ENCODE measurements around the gene FILIP1.

GRCh38 chr6:75415804-75416203, 77.8 kb downstream of the FILIP1 start:
- TF ChIP-seq, protein P1, sequence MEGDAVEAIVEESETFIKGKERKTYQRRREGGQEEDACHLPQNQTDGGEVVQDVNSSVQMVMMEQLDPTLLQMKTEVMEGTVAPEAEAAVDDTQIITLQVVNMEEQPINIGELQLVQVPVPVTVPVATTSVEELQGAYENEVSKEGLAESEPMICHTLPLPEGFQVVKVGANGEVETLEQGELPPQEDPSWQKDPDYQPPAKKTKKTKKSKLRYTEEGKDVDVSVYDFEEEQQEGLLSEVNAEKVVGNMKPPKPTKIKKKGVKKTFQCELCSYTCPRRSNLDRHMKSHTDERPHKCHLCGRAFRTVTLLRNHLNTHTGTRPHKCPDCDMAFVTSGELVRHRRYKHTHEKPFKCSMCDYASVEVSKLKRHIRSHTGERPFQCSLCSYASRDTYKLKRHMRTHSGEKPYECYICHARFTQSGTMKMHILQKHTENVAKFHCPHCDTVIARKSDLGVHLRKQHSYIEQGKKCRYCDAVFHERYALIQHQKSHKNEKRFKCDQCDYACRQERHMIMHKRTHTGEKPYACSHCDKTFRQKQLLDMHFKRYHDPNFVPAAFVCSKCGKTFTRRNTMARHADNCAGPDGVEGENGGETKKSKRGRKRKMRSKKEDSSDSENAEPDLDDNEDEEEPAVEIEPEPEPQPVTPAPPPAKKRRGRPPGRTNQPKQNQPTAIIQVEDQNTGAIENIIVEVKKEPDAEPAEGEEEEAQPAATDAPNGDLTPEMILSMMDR (IDR thresholded peaks at IDR 0.05) = no peak
- TF ChIP-seq POLR2A (IDR thresholded peaks at IDR 0.05; ENCODE audit: low read length) = no peak
- no peak for TF ChIP-seq MYC (IDR thresholded peaks at IDR 0.05; ENCODE audit: borderline replicate concordance, low read length)
- no peak for TF ChIP-seq EP300 (IDR thresholded peaks at IDR 0.05)
- no peak for TF ChIP-seq ZFP36 (IDR thresholded peaks at IDR 0.05; ENCODE audit: borderline replicate concordance, partially characterized antibody)
- TF ChIP-seq RAD21 (conservative IDR thresholded peaks at IDR 0.05 in 1 of 2, IDR thresholded peaks at IDR 0.05 in 1 of 2) = no peak
- no peak for TF ChIP-seq MAZ (IDR thresholded peaks at IDR 0.05; ENCODE audit: borderline replicate concordance, low read depth, low read length)
- no peak for TF ChIP-seq CEBPB (IDR thresholded peaks at IDR 0.05)
- TF ChIP-seq ZSCAN20 (CRISPR knock-in tag; IDR thresholded peaks at IDR 0.05) = no peak
- TF ChIP-seq REST (IDR thresholded peaks at IDR 0.05) = no peak
- no peak for TF ChIP-seq PHF8 (IDR thresholded peaks at IDR 0.05; ENCODE audit: borderline replicate concordance, low read depth)
- TF ChIP-seq KDM1A (IDR thresholded peaks at IDR 0.05; ENCODE audit: low read depth) = no peak
- TF ChIP-seq CBX8 (IDR thresholded peaks at IDR 0.05) = no peak

Data from A549 (cell line).